GM12865 (cell line): ENCODE measurements around the gene LIPA.
"Not testable (repeated sequence)": the region's sequence is repeated elsewhere in the genome, so short reads cannot be mapped to it uniquely, and the experiment has no call there.

Experiments used
- DNase-seq: peaks from one replicate; pipeline ENCODE4 v3.0.0; 2010; ENCODE audit warnings: low read depth
- H3K4me3 ChIP-seq: 2 replicates; pipeline ENCODE4 v1.5.1; 2011; ENCODE audit warnings: mild to moderate bottlenecking, low read depth, low read length, control low read depth
- TF ChIP-seq, protein P1 (sequence below): IDR thresholded peaks from 2 replicates; pipeline ENCODE4 v1.5.1; 2011; ENCODE audit warnings: low read length, control low read depth, low read depth, inconsistent platforms; ENCODE audit not compliant: insufficient read depth; ENCODE audit errors: missing control alignments

The LIPA gene

DNA sequence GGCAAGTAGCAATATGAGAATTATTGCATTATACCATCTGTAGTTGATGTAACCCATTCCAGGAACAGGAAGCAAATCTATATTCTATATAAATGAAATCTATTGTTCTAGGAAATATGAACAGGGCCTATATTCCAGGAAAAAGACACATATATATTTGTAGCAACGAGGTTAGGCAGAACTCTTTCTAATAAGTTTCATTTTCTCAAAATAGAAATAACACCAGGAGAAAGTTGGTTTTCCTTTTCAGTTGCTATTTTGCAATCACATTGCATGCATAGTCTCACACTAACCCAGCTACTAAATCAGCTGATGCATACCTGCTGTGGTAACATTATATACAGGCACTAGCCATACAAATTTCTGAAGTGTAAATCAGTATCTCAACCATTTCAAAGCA is 44.0 kb upstream of the LIPA start:
- TF ChIP-seq, protein P1, sequence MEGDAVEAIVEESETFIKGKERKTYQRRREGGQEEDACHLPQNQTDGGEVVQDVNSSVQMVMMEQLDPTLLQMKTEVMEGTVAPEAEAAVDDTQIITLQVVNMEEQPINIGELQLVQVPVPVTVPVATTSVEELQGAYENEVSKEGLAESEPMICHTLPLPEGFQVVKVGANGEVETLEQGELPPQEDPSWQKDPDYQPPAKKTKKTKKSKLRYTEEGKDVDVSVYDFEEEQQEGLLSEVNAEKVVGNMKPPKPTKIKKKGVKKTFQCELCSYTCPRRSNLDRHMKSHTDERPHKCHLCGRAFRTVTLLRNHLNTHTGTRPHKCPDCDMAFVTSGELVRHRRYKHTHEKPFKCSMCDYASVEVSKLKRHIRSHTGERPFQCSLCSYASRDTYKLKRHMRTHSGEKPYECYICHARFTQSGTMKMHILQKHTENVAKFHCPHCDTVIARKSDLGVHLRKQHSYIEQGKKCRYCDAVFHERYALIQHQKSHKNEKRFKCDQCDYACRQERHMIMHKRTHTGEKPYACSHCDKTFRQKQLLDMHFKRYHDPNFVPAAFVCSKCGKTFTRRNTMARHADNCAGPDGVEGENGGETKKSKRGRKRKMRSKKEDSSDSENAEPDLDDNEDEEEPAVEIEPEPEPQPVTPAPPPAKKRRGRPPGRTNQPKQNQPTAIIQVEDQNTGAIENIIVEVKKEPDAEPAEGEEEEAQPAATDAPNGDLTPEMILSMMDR, result no peak
- no peak overlapping the region for H3K4me3 ChIP-seq
- DNase-seq, result peak; percentile 18

DNA sequence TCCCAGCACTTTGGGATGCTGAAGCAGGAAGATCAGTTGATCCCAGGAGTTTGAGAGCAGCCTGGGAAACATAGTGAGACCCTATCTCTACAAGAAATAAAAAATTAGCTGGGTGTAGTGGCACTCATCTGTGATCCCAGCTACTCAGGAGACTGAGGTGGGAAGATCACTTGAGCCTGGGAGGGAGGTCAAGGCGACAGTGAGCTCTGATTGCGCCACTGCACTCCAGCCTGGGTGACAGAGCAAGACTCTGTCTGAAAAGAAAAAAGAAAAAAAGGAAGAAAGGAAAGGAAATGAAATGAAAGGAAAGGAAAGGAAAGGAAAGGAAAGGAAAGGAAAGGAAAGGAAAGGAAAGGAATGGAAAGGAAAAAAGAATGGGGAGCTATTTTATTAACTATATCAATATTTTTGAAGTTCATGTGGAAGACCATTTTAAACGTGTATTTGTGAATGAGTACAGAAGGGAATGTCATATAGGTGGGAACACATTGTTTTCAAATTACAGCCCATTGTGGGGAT is 43.2 kb upstream of the LIPA start:
- H3K4me3 ChIP-seq, result no peak overlapping the region
- TF ChIP-seq, protein P1, result no peak
- DNase-seq, result no peak

DNA sequence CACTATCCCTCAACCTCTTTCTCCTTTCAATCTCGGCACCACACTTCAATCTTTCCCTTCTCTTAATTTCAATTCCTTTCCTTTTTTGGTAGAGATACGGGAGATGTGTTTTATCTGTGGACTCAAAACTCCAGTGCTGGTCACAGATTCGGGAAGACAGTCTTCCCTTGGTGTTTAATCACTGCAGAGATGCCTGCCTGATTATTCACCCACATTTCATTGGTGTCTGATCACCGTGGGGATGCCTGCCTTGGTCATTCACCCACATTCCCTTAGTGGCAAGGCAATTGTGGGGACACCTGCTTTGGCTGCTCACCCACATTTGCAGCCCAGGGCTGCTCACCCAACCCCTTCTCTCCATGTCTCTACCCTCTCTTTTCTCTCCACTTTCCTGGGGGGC is 33.7 kb upstream of the LIPA start:
- H3K4me3 ChIP-seq, DNase-seq: not testable (repeated sequence)

- not testable (repeated sequence) for DNase-seq, H3K4me3 ChIP-seq
Measured at GRCh38 chr10:89284711-89285110, 33.1 kb upstream of the LIPA start.

GRCh38 chr10:89283936-89284475 is 32.4 kb upstream of the LIPA start:
- no peak overlapping the region for H3K4me3 ChIP-seq
- TF ChIP-seq, protein P1, result no peak
- no peak for DNase-seq

DNA sequence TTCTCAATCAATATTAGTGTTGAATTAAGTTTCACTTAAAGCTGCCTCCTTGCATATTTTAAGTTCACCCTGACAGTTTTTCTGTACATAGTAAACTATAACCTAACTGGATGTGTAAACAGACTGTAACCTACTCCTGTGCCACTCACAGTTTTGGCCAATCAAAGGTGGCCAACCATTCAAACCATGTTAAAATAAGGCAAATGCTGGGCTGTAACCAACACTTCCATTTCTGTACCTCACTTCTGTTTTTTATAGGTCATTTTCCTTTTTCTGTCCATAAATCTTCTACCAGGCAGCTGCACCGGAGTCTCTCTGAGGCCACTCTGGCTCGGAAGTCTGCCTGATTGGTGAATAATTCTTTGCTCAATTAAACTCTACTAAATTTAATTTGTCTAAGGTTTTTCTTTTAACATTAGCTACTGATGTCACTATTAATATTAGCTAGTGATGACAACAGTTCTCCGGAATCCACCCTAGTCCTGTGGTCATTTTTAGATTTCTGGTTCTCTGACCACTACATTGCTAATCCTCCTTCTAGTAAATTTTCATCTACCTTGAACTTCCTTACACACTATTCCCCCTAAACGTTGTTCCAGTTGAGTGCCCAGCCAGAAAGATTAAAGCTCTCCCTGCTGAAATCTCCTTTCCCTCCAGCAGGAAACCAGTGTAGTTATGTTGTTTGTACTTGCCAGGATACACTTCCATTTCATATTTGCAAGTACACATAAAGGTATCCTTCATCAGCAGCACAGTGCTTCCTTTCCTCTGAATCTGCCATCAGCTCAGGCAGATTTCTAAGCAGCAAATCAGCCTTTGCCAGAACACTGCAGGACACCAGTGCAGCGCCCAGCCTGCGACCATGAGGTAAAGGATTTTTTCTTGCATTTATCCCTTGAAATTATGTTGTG is 31.7 kb upstream of the LIPA start:
- no peak for DNase-seq

GRCh38 chr10:89281606-89282395 is 30.2 kb upstream of the LIPA start:
- H3K4me3 ChIP-seq, result no peak overlapping the region
- TF ChIP-seq, protein P1, result no peak
- DNase-seq, result no peak

More for the DNA sequence above, 31.7 kb upstream of the LIPA start:
- no peak overlapping the region for H3K4me3 ChIP-seq
- TF ChIP-seq, protein P1, result no peak
